IPS-20b (cell line): ENCODE results near the gene LRTM1.

Source experiments
- H3K27ac ChIP-seq: one replicate; pipeline ENCODE4 v1.5.1; 2013; ENCODE audit warnings: low read length
- H3K27me3 ChIP-seq: 2 replicates; pipeline ENCODE4 v1.6.1; 2013; ENCODE audit warnings: mild to moderate bottlenecking, low read length, inconsistent platforms; ENCODE audit not compliant: insufficient read depth
- H3K36me3 ChIP-seq: 2 replicates; pipeline ENCODE4 v1.6.1; 2013; ENCODE audit warnings: low read depth, mild to moderate bottlenecking, inconsistent platforms, low read length, moderate library complexity; ENCODE audit not compliant: insufficient read depth
- H3K4me1 ChIP-seq: 2 replicates; pipeline ENCODE4 v1.6.1; 2013; ENCODE audit warnings: mild to moderate bottlenecking, control low read depth, inconsistent platforms, low read length, moderate library complexity; ENCODE audit not compliant: insufficient read depth
- H3K4me3 ChIP-seq: 2 replicates; pipeline ENCODE4 v1.5.1; 2013; ENCODE audit warnings: mild to moderate bottlenecking, low read length, inconsistent platforms
- H3K9ac ChIP-seq: 2 replicates; pipeline ENCODE4 v1.6.1; 2013; ENCODE audit warnings: low read depth, mild to moderate bottlenecking, inconsistent platforms, low read length, moderate library complexity
- H3K9me3 ChIP-seq: 2 replicates; pipeline ENCODE4 v1.6.1; 2013; ENCODE audit warnings: mild to moderate bottlenecking, low read depth, low read length, inconsistent platforms; ENCODE audit not compliant: insufficient read depth

Gene LRTM1

DNA sequence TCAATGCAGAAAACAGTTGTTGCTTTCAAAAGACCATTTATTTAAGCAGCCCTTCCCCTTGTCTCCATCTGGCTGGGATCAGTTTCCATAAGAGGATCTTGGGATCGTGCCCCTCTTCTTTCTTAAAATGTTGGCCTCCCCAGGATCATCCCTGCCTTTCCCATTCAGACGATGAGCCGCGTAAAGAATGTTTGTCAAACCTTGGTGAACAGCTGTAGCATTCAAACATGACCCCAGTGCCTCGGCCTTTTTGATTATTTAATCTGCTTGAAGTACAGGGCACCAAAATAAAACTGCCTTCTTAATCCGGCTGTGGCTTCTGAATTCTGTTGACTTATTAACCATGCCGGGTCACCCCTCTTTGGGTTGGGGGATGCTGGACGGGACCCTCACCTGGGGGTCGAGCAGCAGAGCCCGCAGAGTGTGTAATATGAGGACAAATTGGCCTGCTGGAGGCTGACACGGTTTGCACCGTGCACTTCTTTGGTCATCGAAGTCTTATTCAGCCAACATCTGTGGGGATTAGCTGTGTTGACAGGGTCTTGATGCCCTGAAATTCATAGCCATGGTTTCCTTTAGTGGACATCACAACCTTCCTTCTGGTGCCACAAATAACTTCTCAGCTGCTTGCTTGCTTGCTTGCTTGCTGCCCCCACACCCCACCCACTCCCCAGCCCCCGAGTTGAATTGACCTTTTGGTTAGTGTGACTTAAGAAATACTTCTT lies at the start of gene LRTM1:
Gene LRTM1, minus strand, starts transcription at position 14 of the 725 bp plus-strand sequence. CDS start 148 bp downstream, outside the sequence.
- Histone ChIP-seq H3K27ac (no peak within 1 kb of the TSS), H3K9ac (no peak within 1 kb of the TSS), H3K9me3 (no peaks in the 10 kb centered on the region), H3K27me3 (no peaks in the 10 kb centered on the region), H3K36me3 (no peaks in the 10 kb centered on the region), H3K4me3 (no peak within 1 kb of the TSS), H3K4me1 (no peaks in the 10 kb centered on the region)

DNA sequence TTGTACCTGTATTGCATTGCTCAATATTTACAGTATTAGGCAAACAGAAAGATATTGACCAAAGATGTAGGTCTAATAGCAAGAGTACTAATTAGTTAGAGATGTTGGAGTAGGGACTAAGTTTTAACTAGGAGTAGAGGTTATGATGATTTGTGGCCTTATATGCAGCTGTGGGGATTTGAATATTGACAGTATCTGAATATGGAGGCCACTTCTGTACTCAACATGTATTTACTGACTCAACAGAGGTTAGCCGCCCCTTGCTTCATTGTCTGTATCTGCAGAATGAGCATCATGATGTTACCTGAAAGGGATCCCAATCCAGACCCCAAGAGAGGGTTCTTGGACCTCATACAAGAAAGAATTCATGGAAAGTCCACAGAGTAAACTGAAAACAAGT lies 49.6 kb upstream of the LRTM1 start:
- Histone ChIP-seq H3K4me1 (no peaks in the 10 kb centered on the region; the same call in 1 of the 2 replicates), H3K27ac (no peak overlapping the region), H3K36me3 (no peaks in the 10 kb centered on the region), H3K27me3 (no peaks in the 10 kb centered on the region), H3K9ac (no peak overlapping the region), H3K9me3 (peaks cover 8% of the 10 kb centered on the region), H3K4me3 (no peak overlapping the region)

DNA sequence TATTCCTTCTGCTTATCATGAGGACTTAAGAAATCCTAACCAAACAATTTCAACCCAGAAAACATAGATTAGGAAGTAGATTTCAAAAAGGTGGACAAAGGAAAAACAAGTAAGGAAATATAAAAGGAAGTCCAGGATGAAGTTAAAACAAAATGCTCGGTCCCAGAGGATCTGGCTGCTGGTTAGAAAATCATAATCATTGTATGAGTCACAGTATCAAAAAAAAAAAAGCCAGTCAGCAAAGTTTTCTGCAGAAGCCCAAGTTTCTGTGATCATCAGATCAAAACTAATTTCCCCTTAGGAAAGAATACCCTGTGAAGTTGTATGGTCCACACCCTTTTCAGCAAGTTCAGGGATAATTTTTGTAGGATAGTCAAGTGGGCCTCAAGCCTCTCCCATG lies 43.0 kb upstream of the LRTM1 start:
- Histone ChIP-seq H3K4me1 (no peaks in the 10 kb centered on the region; the same call in 1 of the 2 replicates), H3K27ac (no peak overlapping the region), H3K9me3 (no peaks in the 10 kb centered on the region), H3K4me3 (no peak overlapping the region), H3K27me3 (no peaks in the 10 kb centered on the region), H3K36me3 (no peaks in the 10 kb centered on the region), H3K9ac (no peak overlapping the region)

DNA sequence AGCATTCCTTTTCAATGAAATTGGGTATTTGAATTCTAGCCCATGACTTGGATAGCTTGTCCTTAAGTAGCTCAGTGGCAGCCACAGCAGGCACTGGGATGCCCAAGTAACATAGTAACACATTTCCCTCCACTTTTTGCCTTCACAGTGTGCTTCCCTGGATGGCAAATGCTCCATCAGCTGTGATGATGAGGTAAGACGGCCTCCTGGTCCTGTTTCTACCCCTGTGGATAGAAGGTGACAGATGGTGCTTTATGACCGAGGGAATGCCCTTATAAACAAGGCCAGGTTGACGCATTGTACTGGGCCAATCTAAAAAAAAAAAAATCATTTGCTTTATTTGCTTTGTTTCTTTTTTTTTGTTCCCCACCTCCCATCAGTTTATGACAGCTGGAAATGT lies 41.8 kb upstream of the LRTM1 start:
- no peaks in the 10 kb centered on the region; the same call in 1 of the 2 replicates for H3K4me1 ChIP-seq
- no peak overlapping the region for H3K9ac ChIP-seq
- H3K27me3 ChIP-seq = no peaks in the 10 kb centered on the region
- H3K36me3 ChIP-seq = no peaks in the 10 kb centered on the region
- H3K9me3 ChIP-seq = no peaks in the 10 kb centered on the region
- no peak overlapping the region for H3K4me3 ChIP-seq
- H3K27ac ChIP-seq = no peak overlapping the region

DNA sequence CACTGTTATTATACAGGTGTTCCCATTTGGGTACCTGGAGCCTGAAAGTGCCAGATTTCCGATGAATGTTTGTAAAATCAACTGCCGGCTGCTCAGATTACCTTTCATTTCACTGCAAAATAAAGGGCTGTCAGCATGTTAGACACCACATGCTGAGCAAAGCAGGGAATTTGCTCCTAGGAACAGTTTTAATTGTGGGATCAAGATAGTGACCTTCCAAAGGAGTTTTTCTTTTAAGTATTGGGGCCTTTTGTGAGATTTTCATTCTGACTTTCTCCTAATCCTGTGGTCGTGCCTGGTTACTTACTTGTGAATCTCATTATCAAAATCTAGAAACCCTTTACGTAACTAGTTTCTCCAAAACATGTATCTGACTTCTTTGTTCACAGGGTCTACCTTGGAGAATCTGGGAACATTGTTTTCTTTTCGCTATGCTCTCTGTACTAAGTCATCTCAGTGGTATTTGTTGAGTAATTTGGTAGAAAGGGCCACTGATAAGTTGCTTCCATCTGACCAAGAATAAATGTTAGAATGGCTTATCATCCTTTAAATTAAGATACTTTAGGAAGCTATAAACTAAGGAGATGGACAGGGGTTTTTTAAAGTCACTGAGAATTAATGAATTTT lies 40.8 kb upstream of the LRTM1 start:
- H3K27me3 ChIP-seq = no peaks in the 10 kb centered on the region
- no peaks in the 10 kb centered on the region for H3K9me3 ChIP-seq
- H3K9ac ChIP-seq = no peak overlapping the region; the same call in 1 of the 2 replicates
- no peaks in the 10 kb centered on the region; the same call in 1 of the 2 replicates for H3K4me1 ChIP-seq
- H3K4me3 ChIP-seq = no peak overlapping the region
- H3K27ac ChIP-seq = no peak overlapping the region
- no peaks in the 10 kb centered on the region for H3K36me3 ChIP-seq

DNA sequence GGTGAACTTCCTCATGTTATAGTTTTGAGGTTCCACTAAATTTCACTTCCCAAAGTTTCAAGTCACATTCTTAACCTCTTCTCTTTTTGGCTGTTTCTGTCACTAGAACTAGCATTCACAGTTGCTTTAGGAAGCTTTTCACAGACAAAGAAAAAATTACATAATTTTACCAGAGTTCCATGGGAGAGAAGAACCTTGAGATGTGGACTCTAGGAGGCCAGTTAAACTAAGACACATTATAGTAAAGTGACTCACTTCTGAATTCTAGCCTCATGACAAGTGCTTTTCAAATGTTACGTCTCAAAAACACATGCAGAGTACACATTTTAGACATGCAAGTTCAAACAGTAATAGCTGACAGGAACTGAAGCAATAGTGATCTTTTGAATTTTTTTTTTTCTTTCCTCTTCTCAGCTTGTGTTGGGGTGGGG lies 39.9 kb upstream of the LRTM1 start:
- Histone ChIP-seq H3K4me3 (no peak overlapping the region), H3K9ac (no peak overlapping the region), H3K36me3 (no peaks in the 10 kb centered on the region), H3K9me3 (no peaks in the 10 kb centered on the region), H3K27me3 (no peaks in the 10 kb centered on the region), H3K27ac (no peak overlapping the region), H3K4me1 (no peaks in the 10 kb centered on the region; the same call in 1 of the 2 replicates)

DNA sequence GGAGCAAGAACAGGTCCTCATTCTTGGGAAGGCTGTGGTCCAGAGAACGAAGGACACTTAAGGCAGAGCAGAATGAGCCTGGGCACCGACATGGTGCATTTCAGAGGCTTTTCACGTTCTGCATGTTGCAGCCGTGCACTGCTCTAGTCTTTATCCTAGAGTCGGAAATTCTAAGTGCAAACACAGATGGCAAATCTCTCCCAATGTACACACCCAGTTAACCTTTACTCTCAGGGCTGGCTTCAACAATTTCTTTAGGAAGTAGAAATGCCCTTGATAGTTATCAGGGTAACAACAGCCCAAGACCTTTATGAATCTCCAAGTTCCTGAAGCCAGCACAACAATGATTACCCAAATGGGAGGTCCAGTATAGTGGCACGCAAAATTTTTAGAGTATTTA lies 39.1 kb upstream of the LRTM1 start:
- Histone ChIP-seq H3K9ac (no peak overlapping the region), H3K4me1 (no peaks in the 10 kb centered on the region; the same call in 1 of the 2 replicates)

DNA sequence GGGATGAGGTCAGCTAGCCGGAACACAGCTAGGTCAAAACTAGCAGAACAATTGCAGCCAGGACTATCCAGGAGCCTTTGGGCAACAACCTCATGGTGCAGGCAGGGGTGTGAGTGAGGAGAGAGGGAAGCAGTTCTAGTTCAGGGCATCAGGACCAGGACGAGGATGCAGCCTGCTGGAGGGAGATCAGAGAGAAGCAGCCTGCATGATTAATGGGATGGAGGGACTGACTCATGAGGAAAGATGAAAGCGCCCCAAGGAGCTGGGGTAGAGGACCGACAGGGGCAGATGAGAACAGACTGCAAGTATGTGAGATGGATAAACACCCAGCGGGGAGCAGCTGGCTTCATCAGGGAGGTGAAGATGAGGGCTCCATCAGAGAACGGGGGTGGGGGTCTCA lies 37.9 kb upstream of the LRTM1 start:
- Histone ChIP-seq H3K27me3 (no peaks in the 10 kb centered on the region), H3K4me1 (no peaks in the 10 kb centered on the region; the same call in 1 of the 2 replicates), H3K27ac (no peak overlapping the region), H3K4me3 (no peak overlapping the region), H3K9me3 (no peaks in the 10 kb centered on the region), H3K9ac (no peak overlapping the region), H3K36me3 (no peaks in the 10 kb centered on the region)

More for the DNA sequence above, 39.1 kb upstream of the LRTM1 start:
- Histone ChIP-seq H3K9me3 (no peaks in the 10 kb centered on the region), H3K27me3 (no peaks in the 10 kb centered on the region), H3K4me3 (no peak overlapping the region), H3K27ac (no peak overlapping the region), H3K36me3 (no peaks in the 10 kb centered on the region)

DNA sequence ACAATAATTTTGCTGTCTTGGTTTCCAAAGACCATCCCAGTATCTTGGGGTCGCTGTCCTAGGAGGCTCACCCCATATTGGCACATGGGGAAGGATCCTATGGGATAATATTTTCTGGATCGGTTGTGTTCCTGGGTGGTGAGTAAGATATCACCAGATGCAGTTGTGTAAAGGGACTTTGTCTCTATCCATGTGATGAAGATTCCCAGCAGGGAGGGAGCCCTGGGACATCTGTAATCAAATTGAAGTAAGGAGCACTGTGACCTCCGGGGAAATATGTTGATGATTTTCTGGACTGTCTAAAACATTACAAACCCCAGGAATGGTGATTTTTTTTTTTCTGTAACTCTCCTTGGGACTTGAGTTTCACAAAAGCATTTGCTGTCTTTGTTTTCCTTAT lies 36.2 kb upstream of the LRTM1 start:
- Histone ChIP-seq H3K27me3 (no peaks in the 10 kb centered on the region), H3K4me3 (no peak overlapping the region), H3K36me3 (no peaks in the 10 kb centered on the region), H3K4me1 (peaks cover 4% of the 10 kb centered on the region; the same call in 1 of the 2 replicates), H3K9ac (no peak overlapping the region), H3K27ac (no peak overlapping the region), H3K9me3 (no peaks in the 10 kb centered on the region)

DNA sequence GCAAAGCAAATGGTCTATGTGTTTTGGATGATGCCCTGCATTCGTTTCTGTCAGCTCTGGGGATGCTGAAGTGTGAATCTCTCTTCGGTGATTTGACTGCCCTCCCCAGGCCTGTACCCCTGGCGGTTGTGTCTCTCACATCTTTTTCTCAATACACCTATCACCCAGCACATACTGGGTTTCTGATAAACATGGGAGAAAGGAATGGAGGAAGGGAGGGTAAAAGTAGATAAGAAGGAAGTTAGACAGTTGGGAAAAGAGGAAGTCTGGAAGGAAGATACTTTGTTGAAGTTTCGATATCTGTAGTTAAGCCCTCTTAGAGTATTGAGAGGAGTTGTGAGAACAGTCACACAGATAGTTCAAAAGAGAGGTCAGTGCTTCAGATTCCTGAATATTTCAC lies 35.8 kb upstream of the LRTM1 start:
- Histone ChIP-seq H3K9me3 (no peaks in the 10 kb centered on the region), H3K27ac (no peak overlapping the region), H3K4me3 (no peak overlapping the region), H3K36me3 (no peaks in the 10 kb centered on the region), H3K4me1 (peaks cover 4% of the 10 kb centered on the region; the same call in 1 of the 2 replicates), H3K27me3 (no peaks in the 10 kb centered on the region), H3K9ac (no peak overlapping the region)

DNA sequence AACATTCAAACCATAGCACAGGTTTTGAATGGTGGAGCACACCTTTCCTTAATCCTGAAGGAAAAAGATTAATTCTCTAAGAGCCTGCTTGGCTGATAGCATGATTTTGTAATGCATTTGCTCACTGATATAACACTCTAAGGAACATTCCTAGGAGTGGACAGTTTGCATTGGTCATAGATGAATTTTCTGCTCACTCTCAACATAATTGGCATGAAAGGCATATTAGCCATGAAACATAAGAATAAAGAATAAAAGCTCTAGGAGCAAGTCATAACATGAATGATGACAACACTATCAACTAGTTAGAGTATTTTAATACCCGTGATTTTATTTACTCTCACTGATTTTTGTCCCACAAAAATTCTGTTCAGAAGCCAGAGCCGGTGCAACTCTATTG lies 34.3 kb upstream of the LRTM1 start:
- H3K4me3 ChIP-seq = no peak overlapping the region
- peaks cover 4% of the 10 kb centered on the region; the same call in 1 of the 2 replicates for H3K4me1 ChIP-seq
- no peaks in the 10 kb centered on the region for H3K9me3 ChIP-seq
- H3K27ac ChIP-seq = no peak overlapping the region
- no peaks in the 10 kb centered on the region for H3K36me3 ChIP-seq
- no peak overlapping the region for H3K9ac ChIP-seq
- no peaks in the 10 kb centered on the region for H3K27me3 ChIP-seq

DNA sequence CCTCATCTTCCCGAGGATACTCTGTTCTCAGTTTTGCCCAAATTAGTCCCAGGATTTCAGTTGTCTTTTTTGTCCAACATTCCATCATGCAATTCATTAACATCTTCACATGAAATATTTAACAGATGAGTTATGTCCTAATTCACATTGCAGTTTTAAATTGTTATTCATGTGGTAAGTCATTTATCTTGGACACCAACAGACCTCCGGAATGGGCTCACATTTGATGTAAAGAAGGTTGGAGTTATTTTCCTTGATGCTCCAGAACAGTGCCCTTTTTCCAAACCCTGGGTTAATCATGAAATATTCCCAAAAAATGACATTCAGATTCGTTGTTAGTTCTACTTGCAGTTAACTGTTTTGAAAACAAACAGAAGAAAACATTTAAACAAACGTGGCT lies 32.8 kb upstream of the LRTM1 start:
- Histone ChIP-seq H3K9ac (no peak overlapping the region), H3K4me3 (no peak overlapping the region), H3K36me3 (no peaks in the 10 kb centered on the region), H3K27ac (no peak overlapping the region), H3K27me3 (no peaks in the 10 kb centered on the region), H3K4me1 (peaks cover 4% of the 10 kb centered on the region; the same call in 1 of the 2 replicates), H3K9me3 (no peaks in the 10 kb centered on the region)
